ENCODE measurements around the gene TULP3.
"Not testable (repeated sequence)": the region's sequence is repeated elsewhere in the genome, so short reads cannot be mapped to it uniquely, and the experiment has no call there.

Gene TULP3

DNA sequence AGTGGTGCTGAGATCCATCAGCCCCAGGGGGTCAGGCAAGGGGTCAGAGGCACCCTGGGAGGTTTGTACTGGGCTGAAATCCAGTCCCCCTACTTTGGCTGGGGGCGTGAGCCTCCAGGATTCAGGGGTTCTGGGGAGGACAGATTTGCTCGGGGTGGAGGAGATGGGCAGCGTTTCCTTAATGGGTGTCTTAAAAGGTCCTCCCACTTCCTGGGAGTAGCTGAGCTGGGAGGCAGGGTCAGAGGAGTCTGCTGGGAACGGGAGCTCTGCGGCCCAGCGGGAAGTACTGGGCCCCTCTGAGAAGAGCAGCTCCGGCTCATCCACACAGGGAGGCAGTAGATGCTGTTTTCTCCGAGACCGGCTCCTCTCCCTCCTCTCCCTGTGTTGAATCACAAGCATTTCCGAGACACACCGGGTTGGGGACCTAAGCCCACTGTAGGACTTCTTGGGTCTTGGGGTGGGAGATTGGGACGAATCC is 31.7 kb upstream of the TULP3 start:
- no peak overlapping the region for H3K4me3 Mint-ChIP-seq
- DNase-seq (ENCODE audit: low spot score), result no peak
- no peaks in the 10 kb centered on the region for H3K4me1 Mint-ChIP-seq (ENCODE audit: low read depth)
- no peak overlapping the region for H3K27ac Mint-ChIP-seq
- no peaks in the 10 kb centered on the region for H3K27me3 Mint-ChIP-seq (ENCODE audit: low read depth)
- H3K9me3 Mint-ChIP-seq, result no peaks in the 10 kb centered on the region
- H3K36me3 Mint-ChIP-seq (ENCODE audit: low read depth), result peaks cover 35% of the 10 kb centered on the region

DNA sequence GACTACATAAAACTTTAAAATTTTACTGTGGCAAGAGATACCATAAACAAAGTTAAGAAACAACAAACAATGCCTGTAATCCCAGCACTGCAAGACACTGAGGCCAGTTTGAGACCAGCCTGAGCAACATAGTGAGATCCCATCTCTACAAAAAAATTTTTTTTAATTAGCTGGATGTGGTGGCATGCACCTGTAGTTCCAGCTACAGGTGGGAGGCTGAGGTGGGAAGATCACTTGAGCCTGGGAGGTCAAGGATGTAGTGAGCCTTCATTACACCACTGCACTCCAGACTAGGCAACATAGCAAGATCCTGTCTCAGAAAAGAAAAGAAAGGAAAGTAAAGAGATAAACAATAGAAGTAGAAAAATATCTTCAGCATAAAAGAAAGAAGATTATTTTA is 30.5 kb upstream of the TULP3 start:
- Mint-ChIP-seq H3K27me3 (ENCODE audit: low read depth) (no peaks in the 10 kb centered on the region), H3K4me3 (no peak overlapping the region), H3K27ac (no peak overlapping the region), H3K36me3 (ENCODE audit: low read depth) (peaks cover 44% of the 10 kb centered on the region), H3K9me3 (no peaks in the 10 kb centered on the region), H3K4me1 (ENCODE audit: low read depth) (no peaks in the 10 kb centered on the region)
- no peak for DNase-seq (ENCODE audit: low spot score)

DNA sequence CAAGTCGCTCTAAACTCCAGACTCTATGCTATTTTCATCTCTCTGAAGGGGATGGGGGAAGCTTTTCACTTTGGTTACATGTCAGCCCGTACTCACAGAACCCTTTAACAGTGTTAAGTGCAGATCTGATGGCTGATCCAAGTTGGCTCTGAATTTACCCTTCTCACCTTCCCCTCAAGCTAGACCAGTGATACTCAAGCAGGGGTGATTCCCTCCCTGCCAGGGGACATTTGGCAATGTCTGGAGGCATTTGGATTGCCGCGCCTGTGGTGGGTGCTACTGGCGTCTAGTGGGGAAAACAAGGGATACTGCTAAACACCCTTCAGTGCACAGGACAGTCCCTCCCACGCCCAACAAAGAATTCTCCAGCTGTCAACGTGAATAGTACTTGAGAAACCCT is 27.8 kb upstream of the TULP3 start:
- H3K36me3 Mint-ChIP-seq (ENCODE audit: low read depth), result peaks cover 60% of the 10 kb centered on the region
- H3K4me1 Mint-ChIP-seq (ENCODE audit: low read depth), result no peaks in the 10 kb centered on the region
- H3K9me3 Mint-ChIP-seq, result no peaks in the 10 kb centered on the region
- H3K27me3 Mint-ChIP-seq (ENCODE audit: low read depth), result no peaks in the 10 kb centered on the region
- H3K27ac Mint-ChIP-seq, result no peak overlapping the region
- no peak overlapping the region for H3K4me3 Mint-ChIP-seq
- no peak for DNase-seq (ENCODE audit: low spot score)

DNA sequence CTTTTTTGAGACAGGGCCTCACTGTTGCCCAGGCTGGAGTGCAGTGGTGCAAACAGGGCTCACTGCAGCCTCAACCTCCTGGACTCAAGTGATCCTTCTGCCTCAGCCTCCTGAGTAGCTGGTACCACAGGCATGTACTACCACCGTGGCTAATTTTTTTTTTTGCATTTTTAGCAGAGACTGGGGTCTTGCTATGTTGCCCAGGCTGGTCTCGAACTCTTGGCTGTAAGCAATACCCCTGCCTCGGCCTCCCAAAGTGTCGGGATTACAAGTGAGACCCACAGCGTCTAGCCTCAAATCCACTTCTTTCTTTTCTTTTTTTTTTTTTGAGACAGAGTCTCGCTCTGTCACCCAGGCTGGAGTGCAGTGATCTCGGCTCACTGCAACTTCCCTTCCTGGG is 27.3 kb upstream of the TULP3 start:
- peaks cover 59% of the 10 kb centered on the region for H3K36me3 Mint-ChIP-seq (ENCODE audit: low read depth)
- H3K4me1 Mint-ChIP-seq (ENCODE audit: low read depth); H3K4me3 Mint-ChIP-seq; H3K27me3 Mint-ChIP-seq (ENCODE audit: low read depth); H3K9me3 Mint-ChIP-seq; H3K27ac Mint-ChIP-seq; DNase-seq (ENCODE audit: low spot score): not testable (repeated sequence)

DNA sequence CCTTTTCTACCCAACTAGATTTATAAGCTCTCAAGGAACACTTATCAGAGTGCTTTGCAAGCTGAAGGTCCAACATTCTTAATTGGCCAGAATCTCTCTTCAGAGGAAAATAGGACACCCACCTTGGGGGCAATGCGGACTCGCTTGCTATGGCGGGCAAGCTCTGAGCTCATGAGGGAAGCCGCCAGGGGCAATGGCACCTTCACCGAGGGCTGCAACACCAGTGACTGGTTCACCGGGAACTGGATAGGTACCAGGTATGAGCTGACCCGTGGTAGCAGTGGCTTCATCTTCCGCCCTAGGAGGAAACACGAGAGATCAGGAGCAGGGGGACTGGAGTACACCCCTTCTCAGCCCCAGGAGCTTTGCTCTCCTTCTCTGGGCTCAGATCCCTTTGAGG is 26.5 kb upstream of the TULP3 start:
- no peaks in the 10 kb centered on the region for H3K27me3 Mint-ChIP-seq (ENCODE audit: low read depth)
- peaks cover 62% of the 10 kb centered on the region for H3K36me3 Mint-ChIP-seq (ENCODE audit: low read depth)
- no peak overlapping the region for H3K27ac Mint-ChIP-seq
- H3K4me3 Mint-ChIP-seq, result no peak overlapping the region
- H3K9me3 Mint-ChIP-seq, result no peaks in the 10 kb centered on the region
- peaks cover 5% of the 10 kb centered on the region for H3K4me1 Mint-ChIP-seq (ENCODE audit: low read depth)
- DNase-seq (ENCODE audit: low spot score), result no peak

DNA sequence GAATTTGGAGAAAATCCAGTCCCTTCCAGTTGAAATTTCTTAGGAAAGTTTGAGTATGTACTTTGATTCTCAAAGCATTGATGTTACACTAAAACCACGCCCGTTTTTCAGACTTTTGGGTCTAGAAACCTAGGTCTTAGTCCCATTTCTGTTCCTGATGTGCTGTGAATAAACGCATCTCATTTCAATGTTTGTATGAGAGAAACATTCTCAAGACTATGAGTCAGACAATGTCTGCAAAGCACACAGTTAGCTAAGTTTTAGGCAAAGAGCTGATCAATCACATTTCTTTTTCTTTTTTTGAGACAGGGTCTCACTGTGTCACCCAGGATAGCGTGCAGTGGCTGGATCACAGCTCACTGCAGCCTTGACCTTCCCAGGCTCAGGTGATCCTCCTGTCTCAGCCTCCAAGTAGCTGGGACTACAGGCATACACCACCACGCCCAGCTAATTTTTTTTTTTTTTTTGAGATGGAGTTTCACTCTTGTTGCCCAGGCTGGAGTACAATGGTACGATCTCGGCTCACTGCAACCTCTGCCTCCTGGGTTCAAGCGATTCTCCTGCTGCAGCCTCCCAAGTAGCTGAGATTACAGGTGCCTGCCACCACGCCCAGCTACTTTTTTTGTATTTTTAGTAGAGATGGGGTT is 21.6 kb upstream of the TULP3 start:
- not testable (repeated sequence) for H3K4me3 Mint-ChIP-seq; H3K9me3 Mint-ChIP-seq; H3K27ac Mint-ChIP-seq; H3K4me1 Mint-ChIP-seq (ENCODE audit: low read depth); DNase-seq (ENCODE audit: low spot score); H3K27me3 Mint-ChIP-seq (ENCODE audit: low read depth)
- peaks cover 58% of the 10 kb centered on the region for H3K36me3 Mint-ChIP-seq (ENCODE audit: low read depth)

DNA sequence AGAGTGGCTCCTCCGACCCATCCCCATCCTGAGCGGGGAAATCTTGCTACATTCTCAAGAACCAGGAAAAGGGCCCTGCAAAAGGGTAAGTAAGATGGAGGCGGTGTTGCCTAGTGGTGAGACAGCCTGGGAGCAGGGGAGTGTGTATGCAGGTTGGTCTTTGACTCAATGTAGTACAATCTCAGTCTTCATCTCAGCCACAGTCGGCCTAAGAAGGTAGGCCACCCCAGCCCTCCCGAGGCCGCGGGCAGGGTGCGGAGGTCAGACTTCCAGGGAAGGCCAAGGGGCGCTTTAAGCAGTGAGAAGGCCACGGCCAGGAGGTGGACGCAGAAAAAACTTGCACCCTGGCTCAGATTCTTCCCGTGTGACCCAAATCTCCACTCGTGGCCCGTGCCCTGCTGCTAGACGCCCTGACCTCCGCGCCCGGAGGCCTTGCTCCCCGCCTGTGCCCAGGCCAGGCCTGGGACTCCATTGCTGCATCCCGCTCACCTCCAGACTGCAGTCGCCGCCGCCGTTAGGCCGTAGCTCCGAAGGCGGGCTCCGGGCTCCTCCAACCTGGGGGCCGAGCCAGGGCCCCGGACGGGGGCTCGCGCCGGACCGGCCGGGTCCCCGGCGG is 14.2 kb upstream of the TULP3 start:
- H3K4me3 Mint-ChIP-seq, result peak overlapping the region; percentile 92
- no peaks in the 10 kb centered on the region for H3K9me3 Mint-ChIP-seq
- H3K27me3 Mint-ChIP-seq (ENCODE audit: low read depth), result no peaks in the 10 kb centered on the region
- peak; percentile 23 for DNase-seq (ENCODE audit: low spot score)
- peak overlapping the region; percentile 94 for H3K27ac Mint-ChIP-seq
- peaks cover 53% of the 10 kb centered on the region for H3K36me3 Mint-ChIP-seq (ENCODE audit: low read depth)
- peaks cover 34% of the 10 kb centered on the region for H3K4me1 Mint-ChIP-seq (ENCODE audit: low read depth)

DNA sequence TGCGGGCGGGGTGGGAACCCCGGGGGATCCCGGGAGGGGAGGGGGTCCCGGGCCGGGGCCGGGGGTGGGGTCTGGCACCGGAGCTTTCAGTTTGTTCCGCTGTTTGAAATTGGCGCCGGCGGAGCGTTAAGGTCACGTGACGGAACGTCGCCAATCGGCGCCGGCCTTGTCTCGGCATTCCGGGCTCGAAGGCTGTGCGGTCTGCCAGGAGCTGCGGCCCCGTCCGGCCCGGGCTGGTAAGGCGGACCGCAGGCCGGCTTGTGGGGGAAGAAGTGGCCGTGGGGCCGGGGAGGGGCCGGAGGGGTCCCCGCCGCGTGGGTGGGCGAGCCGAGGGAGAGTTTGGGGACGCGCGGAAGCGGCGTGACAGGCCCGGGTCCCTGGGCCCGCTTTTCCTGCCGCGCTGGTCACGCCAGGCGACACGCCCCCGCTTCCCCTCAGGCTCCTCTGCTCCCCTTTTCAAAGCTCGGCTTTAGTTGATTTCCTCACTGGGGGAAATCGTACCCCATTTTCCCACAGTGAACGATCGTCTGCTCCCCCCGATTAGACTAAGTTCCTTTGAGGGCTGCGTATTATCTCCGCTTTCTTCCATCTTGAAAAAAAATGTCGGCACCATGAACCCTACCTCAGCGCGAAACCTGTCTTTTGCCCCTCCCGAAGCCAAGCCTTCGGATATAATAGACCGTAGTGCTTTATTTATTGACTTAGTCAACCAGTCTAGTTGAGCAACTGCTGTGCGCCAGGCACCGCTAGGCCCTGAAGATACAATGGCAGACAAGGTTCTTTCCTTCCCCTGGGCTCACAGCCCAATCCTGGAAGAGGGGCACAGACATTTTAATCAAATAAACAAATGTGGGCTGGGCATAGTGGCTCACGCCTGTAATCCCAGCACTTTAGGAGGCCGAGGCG is 13.4 kb upstream of the TULP3 start, which contains the start of the genes FOXM1 and RHNO1:
FOXM1 (minus strand) TSS at position 128 of the 906 bp plus-strand sequence. CDS start 2,696 bp downstream, outside the sequence.
RHNO1 (plus strand) TSS at position 177 of the 906 bp plus-strand sequence. CDS start 8,144 bp downstream, outside the sequence.
- Mint-ChIP-seq H3K9me3 (no peaks in the 10 kb centered on the region), H3K36me3 (ENCODE audit: low read depth) (peaks cover 50% of the 10 kb centered on the region), H3K27me3 (ENCODE audit: low read depth) (no peaks in the 10 kb centered on the region), H3K4me3 (peak within 1 kb of the TSS; percentile 92), H3K4me1 (ENCODE audit: low read depth) (peaks cover 37% of the 10 kb centered on the region), H3K27ac (peak within 1 kb of the TSS; percentile 99)
- DNase-seq (ENCODE audit: low spot score), result peak; percentile 88

DNA sequence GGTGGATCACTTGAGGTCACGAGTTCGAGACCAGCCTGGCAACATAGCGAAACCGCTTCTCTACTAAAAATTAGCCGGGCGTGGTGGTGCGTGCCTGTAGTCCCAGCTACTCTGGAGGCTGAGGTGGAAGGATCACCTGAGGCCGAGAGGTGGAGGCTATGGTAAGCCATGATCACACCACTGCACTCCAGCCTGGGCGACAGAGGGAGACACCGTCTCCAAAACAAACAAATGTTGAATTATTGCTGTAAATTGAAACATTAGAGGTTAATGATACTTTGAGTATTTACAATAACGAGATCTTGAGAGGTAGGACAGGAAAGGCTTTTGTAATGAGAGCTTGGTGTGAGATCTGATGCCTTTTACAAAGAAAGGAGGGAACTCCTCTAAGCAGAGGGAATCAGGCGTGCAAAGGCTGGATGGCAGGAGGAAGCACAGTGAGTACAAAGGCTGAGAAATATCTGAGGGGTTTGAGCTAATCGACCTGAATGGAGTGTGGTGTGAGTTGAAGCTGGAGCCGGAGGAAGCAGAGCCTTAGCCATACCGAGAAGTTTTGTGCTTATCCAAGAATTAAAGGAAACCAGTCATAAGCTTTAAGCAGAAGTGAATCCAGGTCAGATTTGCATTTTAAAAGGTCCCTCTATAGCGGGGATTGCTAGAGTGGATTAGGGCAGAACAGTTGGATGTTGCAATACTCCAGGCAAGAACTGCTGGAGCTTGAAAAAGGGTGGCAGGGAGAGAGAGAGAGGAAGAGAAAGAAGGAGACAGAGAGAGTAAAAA is 12.5 kb upstream of the TULP3 start:
- peak overlapping the region; percentile 91 for H3K4me3 Mint-ChIP-seq
- H3K9me3 Mint-ChIP-seq, result no peaks in the 10 kb centered on the region
- peaks cover 47% of the 10 kb centered on the region for H3K36me3 Mint-ChIP-seq (ENCODE audit: low read depth)
- no peak for DNase-seq (ENCODE audit: low spot score)
- H3K27me3 Mint-ChIP-seq (ENCODE audit: low read depth), result no peaks in the 10 kb centered on the region
- peaks cover 37% of the 10 kb centered on the region for H3K4me1 Mint-ChIP-seq (ENCODE audit: low read depth)
- peak overlapping the region; percentile 99 for H3K27ac Mint-ChIP-seq

DNA sequence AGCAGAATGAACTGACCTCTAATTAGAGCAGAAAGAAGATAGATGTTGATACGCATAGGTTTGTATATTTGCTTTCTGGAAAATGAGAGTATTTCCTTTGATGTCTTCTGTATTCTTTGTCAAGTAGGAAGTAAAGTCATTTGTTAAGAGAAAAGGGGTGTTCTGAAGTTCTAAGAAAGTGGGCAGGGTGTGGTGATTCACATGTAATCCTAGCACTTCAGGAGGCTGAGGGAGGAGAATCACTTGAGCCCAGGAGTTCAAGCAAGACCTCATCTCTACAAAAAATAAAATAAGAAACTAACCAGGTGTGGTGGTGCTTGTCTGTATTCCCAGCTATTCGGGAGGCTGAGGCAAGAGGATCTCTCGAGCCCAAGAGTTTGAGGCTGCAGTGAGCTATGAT is 10.8 kb upstream of the TULP3 start:
- Mint-ChIP-seq H3K4me3 (peak overlapping the region; percentile 91), H3K27me3 (ENCODE audit: low read depth) (no peaks in the 10 kb centered on the region), H3K36me3 (ENCODE audit: low read depth) (peaks cover 41% of the 10 kb centered on the region), H3K9me3 (no peaks in the 10 kb centered on the region), H3K27ac (peak overlapping the region; percentile 86), H3K4me1 (ENCODE audit: low read depth) (peaks cover 34% of the 10 kb centered on the region)
- no peak for DNase-seq (ENCODE audit: low spot score)

DNA sequence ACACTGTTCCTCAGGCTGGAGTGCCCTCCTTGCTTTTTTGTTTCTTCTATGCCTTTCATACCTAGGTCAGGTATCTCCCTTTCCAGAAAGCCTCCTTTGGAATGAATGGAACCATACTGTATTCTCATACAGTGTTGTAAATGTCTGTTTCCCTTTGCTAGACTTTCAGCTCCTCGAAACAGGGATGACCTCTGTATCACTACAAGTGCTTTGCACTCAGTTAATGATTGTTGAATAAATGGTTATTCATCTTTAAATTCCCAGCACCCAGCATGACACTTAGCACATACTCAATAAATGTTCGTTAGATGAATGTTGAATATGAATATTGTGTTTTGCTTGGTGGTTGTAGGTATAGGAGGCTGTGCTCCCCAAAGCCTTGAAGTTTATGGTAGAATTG is 5.9 kb upstream of the TULP3 start:
- Mint-ChIP-seq H3K27ac (peak overlapping the region; percentile 52), H3K9me3 (no peaks in the 10 kb centered on the region), H3K4me3 (no peak overlapping the region), H3K4me1 (ENCODE audit: low read depth) (peaks cover 16% of the 10 kb centered on the region), H3K27me3 (ENCODE audit: low read depth) (no peaks in the 10 kb centered on the region), H3K36me3 (ENCODE audit: low read depth) (peaks cover 43% of the 10 kb centered on the region)
- DNase-seq (ENCODE audit: low spot score), result no peak

DNA sequence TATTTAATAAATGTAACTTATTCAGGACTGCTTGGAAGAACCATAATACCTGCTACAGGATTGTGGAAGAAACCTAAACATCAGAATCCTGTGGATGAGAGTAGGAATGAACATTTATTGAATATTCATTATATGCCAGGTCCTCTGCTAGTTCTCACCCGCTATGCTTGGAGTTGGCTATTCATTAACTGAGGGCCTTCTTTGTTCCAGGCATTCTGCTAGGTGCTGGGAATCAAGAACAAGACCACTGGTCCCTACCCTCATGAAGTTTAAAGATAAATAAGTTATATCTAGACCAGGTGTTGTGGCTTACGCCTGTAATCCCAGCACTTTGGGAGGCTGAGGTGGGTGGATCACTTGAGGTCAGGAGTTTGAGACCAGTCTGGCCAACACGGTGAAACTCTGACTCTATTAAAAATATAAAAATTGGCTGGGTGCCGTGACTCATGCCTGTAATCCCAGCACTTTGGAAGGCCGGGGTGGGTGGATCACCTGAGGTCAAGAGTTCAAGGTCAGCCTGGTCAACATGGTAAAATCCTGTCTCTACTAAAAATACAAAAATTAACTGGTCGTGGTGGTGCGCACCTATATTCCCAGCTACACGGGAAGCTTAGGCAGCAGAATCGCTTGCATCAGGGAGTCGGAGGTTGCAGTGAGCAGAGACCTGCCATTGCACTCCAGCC is 3.8 kb upstream of the TULP3 start:
- no peaks in the 10 kb centered on the region for H3K9me3 Mint-ChIP-seq
- no peak overlapping the region for H3K4me3 Mint-ChIP-seq
- H3K4me1 Mint-ChIP-seq (ENCODE audit: low read depth), result peaks cover 22% of the 10 kb centered on the region
- H3K27ac Mint-ChIP-seq, result no peak overlapping the region
- no peak for DNase-seq (ENCODE audit: low spot score)
- peaks cover 38% of the 10 kb centered on the region for H3K36me3 Mint-ChIP-seq (ENCODE audit: low read depth)
- peaks cover 2% of the 10 kb centered on the region for H3K27me3 Mint-ChIP-seq (ENCODE audit: low read depth)

DNA sequence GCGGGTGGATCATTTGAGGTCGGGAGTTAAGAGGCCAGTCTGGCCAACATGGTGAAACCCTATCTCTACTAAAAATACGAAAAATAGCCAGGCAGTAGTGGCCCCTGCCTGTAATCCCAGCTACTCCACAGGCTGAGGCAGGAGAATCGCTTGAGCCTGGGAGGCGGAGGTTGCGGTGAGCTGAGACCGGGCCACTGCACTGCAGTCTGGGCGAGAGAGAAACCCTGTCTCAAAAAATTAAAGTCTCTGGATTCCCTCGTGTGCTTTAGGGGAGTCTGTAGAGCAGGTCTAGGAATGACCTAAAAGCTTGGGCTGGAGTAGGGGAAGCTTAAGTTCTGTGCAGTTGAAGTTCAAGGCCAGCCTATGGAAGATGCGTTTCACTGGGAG is 697 bp upstream of the TULP3 start:
- DNase-seq (ENCODE audit: low spot score), result no peak
- H3K4me3 Mint-ChIP-seq, result peak overlapping the region; percentile 93

More for the DNA sequence above, 697 bp upstream of the TULP3 start:
- Mint-ChIP-seq H3K27me3 (ENCODE audit: low read depth) (peaks cover 4% of the 10 kb centered on the region), H3K27ac (peak overlapping the region; percentile 95), H3K4me1 (ENCODE audit: low read depth) (peaks cover 16% of the 10 kb centered on the region), H3K36me3 (ENCODE audit: low read depth) (peaks cover 29% of the 10 kb centered on the region), H3K9me3 (no peaks in the 10 kb centered on the region)

All from T-helper 2 cell treated with Interferon-gamma antibody and Interleukin-4, amounts not matched to agents 5 μg/mL and 100 μg/mL, for 36 hours (primary cell).